GM12878 (cell line): ENCODE measurements around the gene SAMSN1. TPM values are rescaled to one million over a fixed set of nuclear protein-coding genes. Genes with fewer than 3 reads are reported as not detected.

Experiments
- ATAC-seq: fragments of 200-7000 bp; cut with Tn5 transposase; 3 replicates; pipeline ENCODE4 v1.9.1; 2020; ENCODE audit warnings: mild to moderate bottlenecking, moderate library complexity
- BruUV-seq: library from RNA; stranded (reverse); fragments of 400-500 nt; replicated peaks from 2 replicates; lab custom pipeline; 2021; lab: Mats Ljungman, UMichigan
- CTCF ChIA-PET: fragments of 300-600 bp; sonication (Branson Sonifier 250); formaldehyde crosslinking; extraction: SDS; loops from one replicate; lab custom pipeline; 2021; ENCODE audit warnings: inconsistent platforms; lab: Yijun Ruan, JAX
- POLR2A ChIA-PET: fragments of 350-600 bp; formaldehyde crosslinking; extraction: SDS; loops from one replicate; lab custom pipeline; 2021; ENCODE audit warnings: inconsistent platforms; lab: Charles Lee
- RAD21 ChIA-PET: fragments of 300-600 bp; sonication (Branson Sonifier 250); formaldehyde crosslinking; loops from one replicate; lab custom pipeline; 2023; ENCODE audit warnings: antibody characterized with exemption; ENCODE audit not compliant: unreplicated experiment; lab: Charles Lee
- SMC1A ChIA-PET: fragments of 300-600 bp; sonication (Branson Sonifier 250); formaldehyde crosslinking; loops from one replicate; lab custom pipeline; 2023; ENCODE audit not compliant: unreplicated experiment, uncharacterized antibody; lab: Charles Lee
- DNase-seq: peaks from one replicate; pipeline ENCODE4 v3.0.0-alpha.2; 2011; ENCODE audit warnings: low read depth, low spot score
- FAIRE-seq: peaks from 3 replicates; lab custom pipeline; 2011; peaks lifted over from hg19 to GRCh38; lab: Jason Lieb, UNC
- H2AFZ ChIP-seq: 2 replicates; pipeline ENCODE4 v1.6.0; 2011; ENCODE audit warnings: low read depth, low read length, control low read depth; ENCODE audit not compliant: control insufficient read depth
- H3K27ac ChIP-seq: 2 replicates; pipeline ENCODE4 v1.5.1; 2011; ENCODE audit warnings: control low read depth; ENCODE audit not compliant: control insufficient read depth, insufficient read depth
- H3K27me3 ChIP-seq, 2 experiments: replicated peaks in 1 of 2; 2 replicates each; pipeline versions ENCODE4 v1.6.0 to v1.6.1; 2011; ENCODE audit warnings: low read length in 1 of 2; ENCODE audit not compliant: control insufficient read depth in 2 of 2, insufficient read depth in 2 of 2
- H3K36me3 ChIP-seq, 2 experiments: 2 replicates each; pipeline ENCODE4 v1.5.1; 2011; ENCODE audit warnings: low read length in 1 of 2; ENCODE audit not compliant: control insufficient read depth in 2 of 2, insufficient read depth in 2 of 2
- H3K4me1 ChIP-seq: 2 replicates; pipeline ENCODE4 v1.6.1; 2011; ENCODE audit warnings: mild to moderate bottlenecking, low read length, moderate library complexity, mixed read lengths; ENCODE audit not compliant: control insufficient read depth, insufficient read depth
- H3K4me2 ChIP-seq: 2 replicates; pipeline ENCODE4 v1.6.0; 2011; ENCODE audit warnings: control low read depth; ENCODE audit not compliant: control insufficient read depth, insufficient read depth
- H3K4me3 ChIP-seq: fragments of 200-600 bp; sonication (generic); 2 replicates; pipeline ENCODE4 v1.5.1; 2016
- H3K79me2 ChIP-seq: 2 replicates; pipeline ENCODE4 v1.6.0; 2011; ENCODE audit warnings: low read length; ENCODE audit not compliant: control insufficient read depth, insufficient read depth
- H3K9ac ChIP-seq: 2 replicates; pipeline ENCODE4 v1.8.0; 2011; ENCODE audit warnings: low read length, control low read depth, mixed read lengths; ENCODE audit not compliant: control insufficient read depth, insufficient read depth
- H3K9me3 ChIP-seq: replicated peaks from 3 replicates; pipeline ENCODE4 v1.5.1; 2011; ENCODE audit warnings: mild to moderate bottlenecking, low read length; ENCODE audit not compliant: control insufficient read depth, insufficient read depth
- H4K20me1 ChIP-seq: 2 replicates; pipeline ENCODE4 v1.6.0; 2011; ENCODE audit not compliant: control insufficient read depth, insufficient read depth
- CBX5 ChIP-seq: sonication (generic); IDR thresholded peaks from 2 replicates; pipeline ENCODE4 v1.6.1; 2016; ENCODE audit warnings: low read depth, moderate library complexity, mild to moderate bottlenecking, inconsistent platforms
- CHD1 ChIP-seq: IDR thresholded peaks from 2 replicates; pipeline ENCODE4 v1.6.1; 2012; ENCODE audit warnings: low read depth, low read length, improper control_type of control experiment
- E4F1 ChIP-seq: fragments of 450-650 bp; IDR thresholded peaks from 2 replicates; pipeline ENCODE4 v1.6.1; 2018; ENCODE audit warnings: borderline replicate concordance, mild to moderate bottlenecking; ENCODE audit not compliant: partially characterized antibody
- GATAD2B ChIP-seq: fragments of 450-650 bp; conservative IDR thresholded peaks from 2 replicates; pipeline ENCODE4 v1.6.1; 2017; ENCODE audit warnings: low read depth, mild to moderate bottlenecking, moderate library complexity
- IKZF1 ChIP-seq: fragments of 450-650 bp; conservative IDR thresholded peaks from 2 replicates; pipeline ENCODE4 v1.6.1; 2017; ENCODE audit warnings: antibody characterized with exemption, mild to moderate bottlenecking
- JUND ChIP-seq: IDR thresholded peaks from 2 replicates; pipeline ENCODE4 v1.6.1; 2012; ENCODE audit warnings: low read depth, mild to moderate bottlenecking, low read length, improper control_type of control experiment, moderate library complexity
- MAX ChIP-seq: IDR thresholded peaks from 2 replicates; pipeline ENCODE4 v1.6.1; 2012; ENCODE audit warnings: low read depth, low read length, improper control_type of control experiment
- RAD51 ChIP-seq: fragments of 450-650 bp; IDR thresholded peaks from 2 replicates; pipeline ENCODE4 v1.6.1; 2016; ENCODE audit warnings: moderate library complexity, mild to moderate bottlenecking, inconsistent platforms
- RELA ChIP-seq: fragments of 450-650 bp; IDR thresholded peaks from 2 replicates; pipeline ENCODE4 v1.8.0; 2014; ENCODE audit warnings: borderline replicate concordance; ENCODE audit not compliant: partially characterized antibody
- RFX5 ChIP-seq: IDR thresholded peaks from 2 replicates; pipeline ENCODE4 v1.6.1; 2011; ENCODE audit warnings: low read depth, low read length, improper control_type of control experiment
- SP1 ChIP-seq: IDR thresholded peaks from one replicate; pipeline ENCODE4 v1.6.1; 2011; ENCODE audit warnings: low read depth, low read length
- SPI1 ChIP-seq: IDR thresholded peaks from 2 replicates; pipeline ENCODE4 v1.6.1; 2011; ENCODE audit warnings: low read depth, mild to moderate bottlenecking, low read length, moderate library complexity, borderline replicate concordance; ENCODE audit not compliant: insufficient read depth
- TBL1XR1 ChIP-seq: IDR thresholded peaks from 2 replicates; pipeline ENCODE4 v1.6.1; 2012; ENCODE audit warnings: low read depth, low read length, improper control_type of control experiment
- ZNF592 ChIP-seq: fragments of 450-650 bp; IDR thresholded peaks from 2 replicates; pipeline ENCODE4 v1.6.1; 2017; ENCODE audit warnings: mild to moderate bottlenecking, moderate library complexity
- ZZZ3 ChIP-seq: IDR thresholded peaks from 2 replicates; pipeline ENCODE4 v1.6.1; 2011; ENCODE audit warnings: low read depth; ENCODE audit not compliant: control insufficient read depth, insufficient read length
- WGBS: methylation state at CpG from one replicate; pipeline ENCODE4 v1.1.6; 2016; ENCODE audit warnings: low lambda C conversion rate; ENCODE audit not compliant: insufficient replicate concordance, insufficient coverage; ENCODE audit errors: missing lambda C conversion rate; 5-methylcytosine and 5-hydroxymethylcytosine counted together
- in situ Hi-C: fragments of 300-500 bp; cut with MboI; formaldehyde crosslinking; loops from 9 replicates; pipeline ENCODE4 v1.14.3; 2018; ENCODE audit warnings: mixed read lengths
- intact Hi-C: fragments of 100-400 bp; cut with micrococcal nuclease; formaldehyde crosslinking; loops from one replicate; pipeline ENCODE4 v1.14.2; 2022; ENCODE audit not compliant: unreplicated experiment
- polyA plus RNA-seq, 11 experiments: library from polyadenylated mRNA; depleted of rRNA in 4 of 11; unstranded in 6 of 11; stranded (reverse) in 5 of 11; fragments of >200 nt; fragmentation: Nextera tagmentation in 4 of 11; fragmentation: Illumina TruSeq in 1 of 11; extraction: Ambion mirVana in 4 of 11; extraction: Trizol in 1 of 11; gene quantifications; 1 replicate in 1 of 11; 2 replicates in 10 of 11; pipeline versions ENCODE4 v1.2.1 to v1.2.3, GENCODE V29; 2011 to 2016; ENCODE audit warnings: inconsistent platforms in 2 of 11, missing spikeins in 2 of 11, low read depth in 1 of 11
- total RNA-seq, 4 experiments: library from RNA; depleted of rRNA in 3 of 4; stranded (reverse); fragments of >200 nt in 3 of 4; fragmentation: Illumina TruSeq in 1 of 4; extraction: Trizol in 1 of 4; gene quantifications; 2 replicates each; pipeline versions ENCODE4 v1.2.1 to v1.2.3, GENCODE V29; 2013 to 2021

The SAMSN1 gene
- total and polyA plus RNA-seq, 10 of the 15 experiments (the other 5 are each of a cell fraction or from before 2014, with no cell fraction given), result 23.2 to 102 (median 44.9) TPM

GRCh38 chr21:14557413-14557812 is 11.3 kb upstream of the SAMSN1 start:
- Histone ChIP-seq H3K9me3 (peaks cover 5% of the 10 kb centered on the region; the same call in 2 of the 3 replicates), H3K36me3 (no peaks in the 10 kb centered on the region), H3K9ac (no peak overlapping the region), H3K4me1 (peaks cover 19% of the 10 kb centered on the region), H3K27me3 (no peaks in the 10 kb centered on the region), H3K4me3 (0 out of 2 replicates have a peak overlapping the region, but pooled peaks have one; percentile 13), H4K20me1 (no peaks in the 10 kb centered on the region), H3K79me2 (no peaks in the 10 kb centered on the region), H3K4me2 (peak overlapping the region; percentile 78), H2AFZ (peak overlapping the region; percentile 71), H3K27ac (peak overlapping the region; percentile 35)
- ATAC-seq (peak; percentile 67), FAIRE-seq (no peak), DNase-seq (no peak)
- POLR2A ChIA-PET, result interaction anchor here (0.8 to 1.7 kb wide), 3 partner anchors 10 to 16 kb away, joined by 3 to 7 read pairs (median 4); no protein-coding TSS in a partner anchor
- RAD21 ChIA-PET, result interaction anchor here (0.6 to 3.0 kb wide), 6 partner anchors 10 to 129 kb away, joined by 3 to 35 read pairs (median 4); no protein-coding TSS in a partner anchor
- in situ Hi-C loops (no loop called here), intact Hi-C loops (no loop called here)
- SMC1A ChIA-PET, result interaction anchor here (0.9 to 6.2 kb wide), 11 partner anchors 10 to 130 kb away, joined by 3 to 81 read pairs (median 4); no protein-coding TSS in a partner anchor
- CTCF ChIA-PET, result interaction anchor here (0.7 to 1.4 kb wide), 4 partner anchors 13 to 180 kb away, joined by 3 to 6 read pairs (median 4); no protein-coding TSS in a partner anchor
- no TSS peak for BruUV-seq
- WGBS, result 18% methylated on average over 5 of the region's 5 CpGs
- TF ChIP-seq IKZF1 (peak; percentile 63), CBX5 (no peak), RELA (peak; percentile 30), CHD1 (no peak), TBL1XR1 (no peak), SPI1 (peak; percentile 75; the same call in 1 of the 2 replicates), GATAD2B (no peak), SP1 (no peak), JUND (no peak), RAD51 (peak; percentile 81), ZZZ3 (no peak), E4F1 (no peak), RFX5 (no peak), MAX (no peak), ZNF592 (no peak)
